OCI-LY7 (cell line): ENCODE data around the gene HLCS.

Experiments used
- CTCF ChIP-seq: fragments of 200-600 bp; sonication (generic); conservative IDR thresholded peaks from 2 replicates; pipeline ENCODE4 v1.5.1; 2014; ENCODE audit warnings: mild to moderate bottlenecking, antibody characterized with exemption, low read length, moderate library complexity, mixed read lengths
- EZH2phosphoT487 ChIP-seq: fragments of 200-600 bp; sonication (generic); IDR thresholded peaks from 2 replicates; pipeline ENCODE4 v1.6.1; 2018; ENCODE audit warnings: low read depth, borderline replicate concordance, mild to moderate bottlenecking, mixed run types, antibody characterized with exemption, low read length, moderate library complexity, mixed read lengths

GRCh38 chr21:36892201-36892600, 74.3 kb downstream of the HLCS start:
- TF ChIP-seq EZH2phosphoT487 (no peak), CTCF (no peak)
